Right atrium auricular region (tissue), 2 donors: Measurements from ENCODE around the gene SSBP2. TPM values are rescaled to one million over a fixed set of nuclear protein-coding genes. Genes with fewer than 3 reads are reported as not detected.

Experiments used
- DNase-seq: peaks from one replicate; pipeline ENCODE4 v3.0.0-alpha.2; 2019; ENCODE audit warnings: low spot score
- H3K27ac ChIP-seq, 2 donors: fragments of 200-600 bp; sonication (generic); 1 replicate in 1 of 2; 2 replicates in 1 of 2; pipeline ENCODE4 v1.5.1; 2016 to 2019
- H3K27me3 ChIP-seq, 2 donors: fragments of 200-600 bp; sonication (generic); one replicate each; pipeline versions ENCODE4 v1.5.1 to v1.6.0; 2017 to 2019
- H3K36me3 ChIP-seq: fragments of 200-600 bp; sonication (generic); one replicate; pipeline ENCODE4 v1.5.1; 2016
- H3K4me1 ChIP-seq, 2 donors: fragments of 200-600 bp; sonication (generic); one replicate each; pipeline versions ENCODE4 v1.5.1 to v1.6.0; 2017 to 2019
- H3K4me3 ChIP-seq, 2 donors: fragments of 200-600 bp; sonication (generic); 1 replicate in 1 of 2; 2 replicates in 1 of 2; pipeline ENCODE4 v1.5.1; 2017 to 2019; ENCODE audit warnings: mild to moderate bottlenecking in 1 of 2, moderate library complexity in 1 of 2
- H3K9me3 ChIP-seq, 2 donors: fragments of 200-600 bp; sonication (generic); one replicate each; pipeline ENCODE4 v1.5.1; 2019
- CTCF ChIP-seq, 2 donors: fragments of 200-600 bp; sonication (generic); IDR thresholded peaks; one replicate each; pipeline ENCODE4 v1.5.1; 2019; ENCODE audit warnings: antibody characterized with exemption in 2 of 2
- total RNA-seq, 2 donors: library from RNA; depleted of rRNA; stranded (reverse); fragments of >200 nt; gene quantifications; one replicate each; pipeline ENCODE4 v1.1.0, GENCODE V29; 2016

Gene SSBP2
- total RNA-seq, 2 donors from 2014 or later = 29.3 to 55.1 TPM

DNA sequence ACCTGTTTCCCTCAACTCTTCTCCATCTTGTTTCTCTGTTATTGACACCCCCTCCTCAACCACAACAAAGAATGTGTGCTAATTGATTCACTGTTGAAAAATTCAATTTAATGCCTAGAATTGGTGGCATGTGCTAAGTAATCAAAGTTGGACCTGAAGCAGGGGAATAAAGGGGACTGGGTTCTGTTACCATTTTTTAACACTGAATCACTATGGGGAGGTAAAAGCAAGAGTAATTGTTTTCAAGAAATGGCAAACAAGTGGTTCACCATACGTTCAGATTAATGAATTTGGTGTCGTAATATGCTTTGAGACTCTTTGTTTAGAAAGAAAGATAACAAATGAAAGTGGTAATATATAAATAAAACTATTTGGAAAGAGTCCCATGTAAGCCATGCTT, 17.0 kb upstream of the SSBP2 start:
- H3K27me3 ChIP-seq = no peaks in the 10 kb centered on the region
- no peak for TF ChIP-seq CTCF (IDR thresholded peaks at IDR 0.05)
- no peak overlapping the region for H3K4me3 ChIP-seq
- no peaks in the 10 kb centered on the region for H3K36me3 ChIP-seq
- H3K27ac ChIP-seq = no peak overlapping the region
- peaks cover 0 to 6% of the 10 kb centered on the region in 2 donors for H3K9me3 ChIP-seq
- no peaks in the 10 kb centered on the region for H3K4me1 ChIP-seq
- no peak for DNase-seq

DNA sequence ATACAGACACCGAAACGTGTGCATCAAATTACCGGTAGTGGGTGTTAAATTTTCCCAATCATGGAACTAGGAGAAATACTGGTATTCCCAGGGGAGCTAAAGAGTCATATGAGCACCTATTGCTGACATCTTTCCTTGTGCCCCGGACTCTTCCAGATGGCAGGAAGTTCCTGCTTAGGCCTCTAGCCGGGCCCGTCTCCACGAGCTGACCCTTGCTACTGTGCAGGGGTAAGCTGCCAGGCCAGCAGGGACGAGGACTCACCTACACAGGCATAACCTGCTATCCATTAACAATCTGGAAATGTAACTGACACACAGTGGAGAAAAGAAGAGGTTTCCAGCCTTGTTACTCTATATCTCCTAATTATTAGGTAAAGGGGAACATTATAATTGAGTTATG, 16.2 kb upstream of the SSBP2 start:
- H3K4me1 ChIP-seq = no peaks in the 10 kb centered on the region
- no peaks in the 10 kb centered on the region for H3K9me3 ChIP-seq
- no peaks in the 10 kb centered on the region for H3K36me3 ChIP-seq
- no peak overlapping the region for H3K27ac ChIP-seq
- H3K27me3 ChIP-seq = no peaks in the 10 kb centered on the region
- DNase-seq = no peak
- H3K4me3 ChIP-seq = no peak overlapping the region
- no peak for TF ChIP-seq CTCF (IDR thresholded peaks at IDR 0.05)

DNA sequence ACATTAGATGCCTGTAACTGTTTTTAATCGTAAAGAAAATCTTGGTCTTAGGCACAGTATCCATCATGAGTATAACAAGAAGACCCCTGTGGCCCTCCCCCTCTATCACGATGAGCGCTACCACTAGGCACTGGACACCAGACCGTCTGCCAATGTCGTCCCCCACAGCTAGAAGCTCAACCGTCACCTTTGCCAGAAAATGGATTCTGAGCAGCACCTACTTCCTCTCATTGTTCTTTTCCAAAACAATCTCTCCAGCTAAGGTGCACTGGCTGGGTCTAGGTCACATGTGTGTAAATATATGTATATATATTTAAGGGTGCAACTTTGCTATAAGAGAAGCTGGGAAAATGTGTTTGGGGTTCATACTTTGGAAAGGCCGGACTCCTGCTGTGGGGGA, 15.7 kb upstream of the SSBP2 start:
- no peaks in the 10 kb centered on the region for H3K4me1 ChIP-seq
- no peaks in the 10 kb centered on the region for H3K27me3 ChIP-seq
- H3K36me3 ChIP-seq = no peaks in the 10 kb centered on the region
- no peak for DNase-seq
- H3K27ac ChIP-seq = no peak overlapping the region
- H3K4me3 ChIP-seq = no peak overlapping the region
- no peaks in the 10 kb centered on the region for H3K9me3 ChIP-seq
- TF ChIP-seq CTCF (IDR thresholded peaks at IDR 0.05) = no peak

DNA sequence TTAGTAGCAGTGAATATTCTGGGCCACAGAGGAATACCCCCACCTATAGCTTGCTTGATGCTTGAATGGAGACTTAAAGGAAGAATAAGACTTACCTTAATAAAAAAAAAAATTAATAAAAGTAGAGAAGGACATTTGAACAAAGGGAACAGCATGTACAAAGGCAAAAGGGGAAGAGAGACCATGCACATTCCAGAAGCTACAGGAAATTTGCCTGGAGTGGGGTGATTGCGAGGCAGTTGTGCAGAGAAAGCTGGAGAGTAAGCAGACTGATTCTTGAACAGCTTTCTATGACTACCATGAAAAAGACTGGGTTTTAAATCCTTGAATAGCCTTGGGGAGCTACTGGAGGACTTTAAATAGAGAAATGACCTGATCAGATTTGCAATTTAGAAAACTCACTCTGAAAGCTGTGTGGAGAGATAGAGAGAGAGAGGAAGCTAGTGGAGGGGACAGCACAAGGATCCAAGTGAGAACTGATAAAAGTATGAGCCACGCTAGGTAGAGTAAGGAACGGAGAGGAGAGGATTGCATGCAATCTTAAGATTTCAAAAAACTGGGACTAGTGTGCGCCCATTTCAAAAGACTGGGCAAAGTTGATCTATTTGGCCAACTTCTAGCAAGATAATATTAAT, 12.5 kb upstream of the SSBP2 start:
- Histone ChIP-seq H3K9me3 (no peaks in the 10 kb centered on the region), H3K27ac (no peak overlapping the region), H3K36me3 (no peaks in the 10 kb centered on the region), H3K4me1 (no peaks in the 10 kb centered on the region), H3K27me3 (no peaks in the 10 kb centered on the region), H3K4me3 (no peak overlapping the region)
- DNase-seq = no peak
- no peak for TF ChIP-seq CTCF (IDR thresholded peaks at IDR 0.05)

DNA sequence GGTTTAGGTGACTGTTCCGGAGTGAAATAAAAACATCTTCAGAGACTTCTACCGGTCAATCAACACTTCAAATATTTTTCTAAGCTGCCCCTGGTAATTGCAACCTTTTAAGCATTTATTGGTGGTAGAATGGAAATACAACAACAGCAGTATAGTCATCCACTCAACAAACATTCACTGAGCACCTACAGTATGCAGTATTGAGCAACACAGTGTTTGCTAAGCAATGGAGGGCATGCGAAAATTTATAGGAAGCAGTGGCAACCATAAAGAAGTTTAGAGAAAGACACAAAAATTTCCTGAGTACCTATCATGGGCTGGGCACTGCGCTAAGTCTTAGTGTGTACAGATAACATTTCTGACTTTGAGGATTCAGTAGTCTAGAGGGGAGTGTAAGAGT, 12.0 kb upstream of the SSBP2 start:
- no peaks in the 10 kb centered on the region for H3K9me3 ChIP-seq
- H3K27ac ChIP-seq = no peak overlapping the region
- no peaks in the 10 kb centered on the region for H3K4me1 ChIP-seq
- H3K4me3 ChIP-seq = no peak overlapping the region
- no peaks in the 10 kb centered on the region for H3K36me3 ChIP-seq
- H3K27me3 ChIP-seq = no peaks in the 10 kb centered on the region
- no peak for TF ChIP-seq CTCF (IDR thresholded peaks at IDR 0.05)
- DNase-seq = no peak

DNA sequence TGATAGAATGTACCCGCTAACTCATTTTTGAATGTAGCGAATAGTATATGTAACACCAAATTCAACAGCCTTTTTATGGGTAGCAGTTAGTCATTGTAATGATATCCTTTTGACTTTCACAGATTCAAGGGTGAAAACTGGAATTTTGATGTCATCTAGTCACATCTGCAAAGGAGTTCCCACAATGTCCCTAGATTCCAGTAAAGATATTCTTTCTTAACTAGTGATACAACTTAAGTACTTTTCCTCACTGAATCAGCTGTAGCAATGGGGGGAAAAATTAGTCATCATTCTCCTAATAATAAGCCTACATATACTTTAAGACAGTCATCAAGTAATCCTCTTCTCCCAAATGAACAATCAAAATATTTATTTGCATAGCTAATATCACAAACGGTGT, 11.5 kb upstream of the SSBP2 start:
- Histone ChIP-seq H3K4me3 (no peak overlapping the region), H3K27me3 (no peaks in the 10 kb centered on the region), H3K36me3 (no peaks in the 10 kb centered on the region), H3K4me1 (no peaks in the 10 kb centered on the region), H3K27ac (no peak overlapping the region), H3K9me3 (no peaks in the 10 kb centered on the region)
- no peak for TF ChIP-seq CTCF (IDR thresholded peaks at IDR 0.05)
- no peak for DNase-seq
